Activated naive CD4-positive, alpha-beta T cell treated with anti-CD3 and anti-CD28 coated beads for 36 hours (primary cell): Measurements from ENCODE around the gene FAM110D. TPM values are rescaled to one million over a fixed set of nuclear protein-coding genes. Genes with fewer than 3 reads are reported as not detected.

Experiments used
- CTCF ChIA-PET: fragments of 350-600 bp; sonication (Branson Sonifier 250); formaldehyde crosslinking; loops from one replicate; lab custom pipeline; 2021; ENCODE audit warnings: antibody characterized with exemption; lab: Charles Lee
- DNase-seq: peaks from one replicate; pipeline ENCODE4 v3.0.0-alpha.2; 2020
- H3K27ac Mint-ChIP-seq: one replicate; pipeline ENCODE4 v1.8.0; 2021; ENCODE audit warnings: mild to moderate bottlenecking, mixed read lengths
- H3K27me3 Mint-ChIP-seq: one replicate; pipeline ENCODE4 v1.8.0; 2021; ENCODE audit warnings: low read depth, mixed read lengths
- H3K36me3 Mint-ChIP-seq: one replicate; pipeline ENCODE4 v1.8.0; 2021; ENCODE audit warnings: low read depth, mixed read lengths
- H3K4me1 Mint-ChIP-seq: one replicate; pipeline ENCODE4 v1.8.0; 2021; ENCODE audit warnings: low read depth, mixed read lengths
- H3K4me3 Mint-ChIP-seq: one replicate; pipeline ENCODE4 v1.8.0; 2021; ENCODE audit warnings: mild to moderate bottlenecking, moderate library complexity, mixed read lengths
- H3K9me3 Mint-ChIP-seq: one replicate; pipeline ENCODE4 v1.8.0; 2021; ENCODE audit warnings: mixed read lengths
- intact Hi-C: fragments of 100-400 bp; cut with micrococcal nuclease; formaldehyde crosslinking; loops from one replicate; pipeline ENCODE4 v1.15.1; 2023
- total RNA-seq, 2 experiments: library from RNA; stranded (reverse); gene quantifications; one replicate each; pipeline ENCODE4 v1.2.3, GENCODE V29; 2021

Gene FAM110D
- total RNA-seq, 2 experiments from 2014 or later, result 0.07 TPM; not detected in 1

GRCh38 chr1:26203642-26204318 lies 44.9 kb downstream of the FAM110D start:
- no peaks in the 10 kb centered on the region for H3K27me3 Mint-ChIP-seq
- H3K4me1 Mint-ChIP-seq, result peaks cover 30% of the 10 kb centered on the region
- no peaks in the 10 kb centered on the region for H3K9me3 Mint-ChIP-seq
- H3K27ac Mint-ChIP-seq, result no peak overlapping the region
- peak; percentile 22 for DNase-seq
- no peak overlapping the region for H3K4me3 Mint-ChIP-seq
- CTCF ChIA-PET, result interaction anchor here (1.2 to 2.6 kb wide), 4 partner anchors 9 to 214 kb away, joined by 3 to 8 read pairs (median 6); partner anchors contain the start of gene CEP85
- intact Hi-C loops, result no loop called here
- H3K36me3 Mint-ChIP-seq, result no peaks in the 10 kb centered on the region

- no peak overlapping the region for H3K4me3 Mint-ChIP-seq
- no peaks in the 10 kb centered on the region for H3K27me3 Mint-ChIP-seq
- intact Hi-C loops, result no loop called here
- H3K27ac Mint-ChIP-seq, result no peak overlapping the region
- DNase-seq, result no peak
- CTCF ChIA-PET, result interaction anchor here (0.7 kb wide), 1 partner anchor 196 kb away, joined by 6 read pairs; no protein-coding TSS in a partner anchor
- H3K4me1 Mint-ChIP-seq, result no peaks in the 10 kb centered on the region
- H3K9me3 Mint-ChIP-seq, result no peaks in the 10 kb centered on the region
- no peaks in the 10 kb centered on the region for H3K36me3 Mint-ChIP-seq
These were observed 51.4 kb downstream of the FAM110D start for GRCh38 chr1:26210147-26210870.

- CTCF ChIA-PET, result interaction anchor here (0.8 to 1.0 kb wide), 2 partner anchors 9 to 150 kb away, joined by 3 to 4 read pairs; no protein-coding TSS in a partner anchor
- Mint-ChIP-seq H3K27me3 (no peaks in the 10 kb centered on the region), H3K9me3 (no peaks in the 10 kb centered on the region), H3K36me3 (no peaks in the 10 kb centered on the region), H3K4me3 (no peak overlapping the region), H3K27ac (no peak overlapping the region), H3K4me1 (no peaks in the 10 kb centered on the region)
- intact Hi-C loops, result no loop called here
- DNase-seq, result no peak
These were observed 53.8 kb downstream of the FAM110D start for GRCh38 chr1:26212726-26213125.

- H3K27me3 Mint-ChIP-seq, result no peaks in the 10 kb centered on the region
- H3K36me3 Mint-ChIP-seq, result no peaks in the 10 kb centered on the region
- no peak overlapping the region for H3K4me3 Mint-ChIP-seq
- intact Hi-C loops, result no loop called here
- DNase-seq, result no peak
- H3K4me1 Mint-ChIP-seq, result no peaks in the 10 kb centered on the region
- H3K9me3 Mint-ChIP-seq, result no peaks in the 10 kb centered on the region
- CTCF ChIA-PET, result interaction anchor here (0.8 kb wide), 1 partner anchor 149 kb away, joined by 3 read pairs; no protein-coding TSS in a partner anchor
- H3K27ac Mint-ChIP-seq, result no peak overlapping the region
These were observed 54.5 kb downstream of the FAM110D start for GRCh38 chr1:26213335-26213905.

Other genes with a start within 250 kb of the FAM110D start
- gene PAFAH2, start 161.0 kb upstream of the FAM110D start, total RNA-seq, result 1 to 10 TPM; 4.7 to 5.2 TPM
- gene EXTL1, start 137.3 kb upstream of the FAM110D start, total RNA-seq, result not detected
- not detected for gene SLC30A2, start 113.0 kb upstream of the FAM110D start, total RNA-seq
- gene TRIM63, start 91.4 kb upstream of the FAM110D start, total RNA-seq, result under 1 TPM; 0.33 to 0.40 TPM
- 10 to 100 TPM; 20.5 to 21.4 TPM for gene PDIK1L, start 47.3 kb upstream of the FAM110D start, total RNA-seq
- gene C1orf232, start 9.9 kb downstream of the FAM110D start, total RNA-seq, result not detected
- gene ZNF593, start 10.8 kb downstream of the FAM110D start, total RNA-seq, result 10 to 100 TPM; 24.0 to 26.8 TPM
- gene ZNF593OS, start 12.8 kb downstream of the FAM110D start, total RNA-seq, result not detected
- gene CNKSR1, start 18.4 kb downstream of the FAM110D start, total RNA-seq, result 1 to 10 TPM; 1.5 to 1.8 TPM
- gene CATSPER4, start 31.5 kb downstream of the FAM110D start, total RNA-seq, result not detected
- gene CEP85, start 75.1 kb downstream of the FAM110D start, total RNA-seq, result 10 to 100 TPM; 45.7 to 47.0 TPM
- gene SH3BGRL3, start 121.0 kb downstream of the FAM110D start, total RNA-seq, result 100 to 1,000 TPM; 130 to 132 TPM
- gene UBXN11, start 147.6 kb downstream of the FAM110D start, total RNA-seq, result 10 to 100 TPM; 26.4 to 26.9 TPM
- 100 to 1,000 TPM; 129 to 141 TPM for gene CD52, start 158.9 kb downstream of the FAM110D start, total RNA-seq
- gene CRYBG2, start 195.1 kb downstream of the FAM110D start, total RNA-seq, result under 1 TPM; 0.37 to 0.72 TPM
- not detected for gene ZNF683, start 213.7 kb downstream of the FAM110D start, total RNA-seq